ENCODE data around the gene ERBIN.

Gene ERBIN

GRCh38 chr5:65982635-65983034, 56.3 kb downstream of the ERBIN start:
- H3K79me2 ChIP-seq (ENCODE audit: control insufficient read depth, insufficient read depth, low read length, unreplicated experiment) = peaks cover 91% of the 10 kb centered on the region
- no peak overlapping the region for H3K27ac ChIP-seq (ENCODE audit: low read depth, low read length)
- H3K36me3 ChIP-seq (ENCODE audit: insufficient read depth, low read length) = peaks cover 6% of the 10 kb centered on the region; the same call in 1 of the 2 replicates
- peaks cover 31% of the 10 kb centered on the region for H3K4me1 ChIP-seq (ENCODE audit: control insufficient read depth, insufficient read depth, low read length, unreplicated experiment)
- no peak overlapping the region for H3K4me3 ChIP-seq (ENCODE audit: low read depth, low read length)
- H3K27me3 ChIP-seq (ENCODE audit: insufficient read depth, low read length) = no peaks in the 10 kb centered on the region
- H2AFZ ChIP-seq (ENCODE audit: low read length, unreplicated experiment) = no peak overlapping the region

- H2AFZ ChIP-seq (ENCODE audit: low read length, unreplicated experiment) = no peak overlapping the region
- peaks cover 31% of the 10 kb centered on the region for H3K4me1 ChIP-seq (ENCODE audit: control insufficient read depth, insufficient read depth, low read length, unreplicated experiment)
- peaks cover 86% of the 10 kb centered on the region for H3K79me2 ChIP-seq (ENCODE audit: control insufficient read depth, insufficient read depth, low read length, unreplicated experiment)
- H3K27ac ChIP-seq (ENCODE audit: low read depth, low read length) = no peak overlapping the region
- H3K4me3 ChIP-seq (ENCODE audit: low read depth, low read length) = no peak overlapping the region
- H3K36me3 ChIP-seq (ENCODE audit: insufficient read depth, low read length) = peaks cover 6% of the 10 kb centered on the region; the same call in 1 of the 2 replicates
- no peaks in the 10 kb centered on the region for H3K27me3 ChIP-seq (ENCODE audit: insufficient read depth, low read length)
Measured at GRCh38 chr5:65984098-65984885, 57.9 kb downstream of the ERBIN start.

- H2AFZ ChIP-seq (ENCODE audit: low read length, unreplicated experiment) = no peak overlapping the region
- no peak overlapping the region for H3K27ac ChIP-seq (ENCODE audit: low read depth, low read length)
- no peak overlapping the region for H3K4me3 ChIP-seq (ENCODE audit: low read depth, low read length)
- H3K36me3 ChIP-seq (ENCODE audit: insufficient read depth, low read length) = no peaks in the 10 kb centered on the region
- peaks cover 31% of the 10 kb centered on the region for H3K4me1 ChIP-seq (ENCODE audit: control insufficient read depth, insufficient read depth, low read length, unreplicated experiment)
- H3K79me2 ChIP-seq (ENCODE audit: control insufficient read depth, insufficient read depth, low read length, unreplicated experiment) = peaks cover 81% of the 10 kb centered on the region
- no peaks in the 10 kb centered on the region for H3K27me3 ChIP-seq (ENCODE audit: insufficient read depth, low read length)
Measured at GRCh38 chr5:65986050-65986451, 59.7 kb downstream of the ERBIN start.

- H3K36me3 ChIP-seq (ENCODE audit: insufficient read depth, low read length) = peaks cover 4% of the 10 kb centered on the region; the same call in 1 of the 2 replicates
- H3K27me3 ChIP-seq (ENCODE audit: insufficient read depth, low read length) = no peaks in the 10 kb centered on the region
- peaks cover 78% of the 10 kb centered on the region for H3K79me2 ChIP-seq (ENCODE audit: control insufficient read depth, insufficient read depth, low read length, unreplicated experiment)
- no peak overlapping the region for H2AFZ ChIP-seq (ENCODE audit: low read length, unreplicated experiment)
- peaks cover 30% of the 10 kb centered on the region for H3K4me1 ChIP-seq (ENCODE audit: control insufficient read depth, insufficient read depth, low read length, unreplicated experiment)
- H3K4me3 ChIP-seq (ENCODE audit: low read depth, low read length) = no peak overlapping the region
- H3K27ac ChIP-seq (ENCODE audit: low read depth, low read length) = no peak overlapping the region
Measured at GRCh38 chr5:65986796-65987195, 60.4 kb downstream of the ERBIN start.

- Histone ChIP-seq H3K27ac (ENCODE audit: low read depth, low read length) (no peak overlapping the region), H3K36me3 (ENCODE audit: insufficient read depth, low read length) (peaks cover 10% of the 10 kb centered on the region; the same call in 1 of the 2 replicates), H2AFZ (ENCODE audit: low read length, unreplicated experiment) (no peak overlapping the region), H3K79me2 (ENCODE audit: control insufficient read depth, insufficient read depth, low read length, unreplicated experiment) (peaks cover 70% of the 10 kb centered on the region), H3K4me3 (ENCODE audit: low read depth, low read length) (no peak overlapping the region), H3K27me3 (ENCODE audit: insufficient read depth, low read length) (no peaks in the 10 kb centered on the region), H3K4me1 (ENCODE audit: control insufficient read depth, insufficient read depth, low read length, unreplicated experiment) (peaks cover 18% of the 10 kb centered on the region)
Measured at GRCh38 chr5:65987982-65988381, 61.6 kb downstream of the ERBIN start.

- Histone ChIP-seq H3K27ac (ENCODE audit: low read depth, low read length) (no peak overlapping the region), H2AFZ (ENCODE audit: low read length, unreplicated experiment) (no peak overlapping the region), H3K79me2 (ENCODE audit: control insufficient read depth, insufficient read depth, low read length, unreplicated experiment) (peaks cover 63% of the 10 kb centered on the region), H3K4me1 (ENCODE audit: control insufficient read depth, insufficient read depth, low read length, unreplicated experiment) (peaks cover 18% of the 10 kb centered on the region), H3K36me3 (ENCODE audit: insufficient read depth, low read length) (peaks cover 10% of the 10 kb centered on the region; the same call in 1 of the 2 replicates), H3K27me3 (ENCODE audit: insufficient read depth, low read length) (no peaks in the 10 kb centered on the region), H3K4me3 (ENCODE audit: low read depth, low read length) (no peak overlapping the region)
Measured at GRCh38 chr5:65989158-65989557, 62.8 kb downstream of the ERBIN start.

- H3K36me3 ChIP-seq (ENCODE audit: insufficient read depth, low read length) = peaks cover 16% of the 10 kb centered on the region
- H3K4me1 ChIP-seq (ENCODE audit: control insufficient read depth, insufficient read depth, low read length, unreplicated experiment) = no peaks in the 10 kb centered on the region
- H2AFZ ChIP-seq (ENCODE audit: low read length, unreplicated experiment) = no peak overlapping the region
- no peaks in the 10 kb centered on the region for H3K27me3 ChIP-seq (ENCODE audit: insufficient read depth, low read length)
- peaks cover 54% of the 10 kb centered on the region for H3K79me2 ChIP-seq (ENCODE audit: control insufficient read depth, insufficient read depth, low read length, unreplicated experiment)
- H3K4me3 ChIP-seq (ENCODE audit: low read depth, low read length) = no peak overlapping the region
- no peak overlapping the region for H3K27ac ChIP-seq (ENCODE audit: low read depth, low read length)
Measured at GRCh38 chr5:65992630-65993029, 66.3 kb downstream of the ERBIN start.

GRCh38 chr5:65994117-65994786, 67.9 kb downstream of the ERBIN start:
- Histone ChIP-seq H3K4me1 (ENCODE audit: control insufficient read depth, insufficient read depth, low read length, unreplicated experiment) (no peaks in the 10 kb centered on the region), H3K4me3 (ENCODE audit: low read depth, low read length) (no peak overlapping the region), H3K79me2 (ENCODE audit: control insufficient read depth, insufficient read depth, low read length, unreplicated experiment) (peaks cover 46% of the 10 kb centered on the region), H2AFZ (ENCODE audit: low read length, unreplicated experiment) (no peak overlapping the region), H3K27me3 (ENCODE audit: insufficient read depth, low read length) (no peaks in the 10 kb centered on the region), H3K27ac (ENCODE audit: low read depth, low read length) (no peak overlapping the region), H3K36me3 (ENCODE audit: insufficient read depth, low read length) (peaks cover 16% of the 10 kb centered on the region)

- no peak overlapping the region for H2AFZ ChIP-seq (ENCODE audit: low read length, unreplicated experiment)
- peaks cover 63% of the 10 kb centered on the region for H3K79me2 ChIP-seq (ENCODE audit: control insufficient read depth, insufficient read depth, low read length, unreplicated experiment)
- no peak overlapping the region for H3K27ac ChIP-seq (ENCODE audit: low read depth, low read length)
- no peaks in the 10 kb centered on the region for H3K27me3 ChIP-seq (ENCODE audit: insufficient read depth, low read length)
- no peaks in the 10 kb centered on the region for H3K4me1 ChIP-seq (ENCODE audit: control insufficient read depth, insufficient read depth, low read length, unreplicated experiment)
- no peak overlapping the region for H3K4me3 ChIP-seq (ENCODE audit: low read depth, low read length)
- H3K36me3 ChIP-seq (ENCODE audit: insufficient read depth, low read length) = peaks cover 20% of the 10 kb centered on the region
Measured at GRCh38 chr5:65999061-65999723, 72.8 kb downstream of the ERBIN start.

GRCh38 chr5:66001952-66002351, 75.6 kb downstream of the ERBIN start:
- H3K79me2 ChIP-seq (ENCODE audit: control insufficient read depth, insufficient read depth, low read length, unreplicated experiment) = peaks cover 50% of the 10 kb centered on the region
- no peak overlapping the region for H2AFZ ChIP-seq (ENCODE audit: low read length, unreplicated experiment)
- H3K4me1 ChIP-seq (ENCODE audit: control insufficient read depth, insufficient read depth, low read length, unreplicated experiment) = no peaks in the 10 kb centered on the region
- H3K27me3 ChIP-seq (ENCODE audit: insufficient read depth, low read length) = no peaks in the 10 kb centered on the region
- peaks cover 21% of the 10 kb centered on the region for H3K36me3 ChIP-seq (ENCODE audit: insufficient read depth, low read length)
- no peak overlapping the region for H3K27ac ChIP-seq (ENCODE audit: low read depth, low read length)
- H3K4me3 ChIP-seq (ENCODE audit: low read depth, low read length) = no peak overlapping the region
